GM12878 (cell line): ENCODE results near the gene ACTR1A. TPM values are rescaled to one million over a fixed set of nuclear protein-coding genes. Genes with fewer than 3 reads are reported as not detected.

Experiments used
- ATAC-seq: fragments of 200-7000 bp; cut with Tn5 transposase; 3 replicates; pipeline ENCODE4 v1.9.1; 2020; ENCODE audit warnings: mild to moderate bottlenecking, moderate library complexity
- BruUV-seq: library from RNA; stranded (reverse); fragments of 400-500 nt; replicated peaks from 2 replicates; lab custom pipeline; 2021; lab: Mats Ljungman, UMichigan
- CTCF ChIA-PET: fragments of 300-600 bp; sonication (Branson Sonifier 250); formaldehyde crosslinking; extraction: SDS; loops from one replicate; lab custom pipeline; 2021; ENCODE audit warnings: inconsistent platforms; lab: Yijun Ruan, JAX
- POLR2A ChIA-PET: fragments of 350-600 bp; formaldehyde crosslinking; extraction: SDS; loops from one replicate; lab custom pipeline; 2021; ENCODE audit warnings: inconsistent platforms; lab: Charles Lee
- RAD21 ChIA-PET: fragments of 300-600 bp; sonication (Branson Sonifier 250); formaldehyde crosslinking; loops from one replicate; lab custom pipeline; 2023; ENCODE audit warnings: antibody characterized with exemption; ENCODE audit not compliant: unreplicated experiment; lab: Charles Lee
- SMC1A ChIA-PET: fragments of 300-600 bp; sonication (Branson Sonifier 250); formaldehyde crosslinking; loops from one replicate; lab custom pipeline; 2023; ENCODE audit not compliant: unreplicated experiment, uncharacterized antibody; lab: Charles Lee
- DNase-seq: peaks from one replicate; pipeline ENCODE4 v3.0.0-alpha.2; 2011; ENCODE audit warnings: low read depth, low spot score
- FAIRE-seq: peaks from 3 replicates; lab custom pipeline; 2011; peaks lifted over from hg19 to GRCh38; lab: Jason Lieb, UNC
- H2AFZ ChIP-seq: 2 replicates; pipeline ENCODE4 v1.6.0; 2011; ENCODE audit warnings: low read depth, low read length, control low read depth; ENCODE audit not compliant: control insufficient read depth
- H3K27ac ChIP-seq: 2 replicates; pipeline ENCODE4 v1.5.1; 2011; ENCODE audit warnings: control low read depth; ENCODE audit not compliant: control insufficient read depth, insufficient read depth
- H3K27me3 ChIP-seq, 2 experiments: replicated peaks in 1 of 2; 2 replicates each; pipeline versions ENCODE4 v1.6.0 to v1.6.1; 2011; ENCODE audit warnings: low read length in 1 of 2; ENCODE audit not compliant: control insufficient read depth in 2 of 2, insufficient read depth in 2 of 2
- H3K36me3 ChIP-seq, 2 experiments: 2 replicates each; pipeline ENCODE4 v1.5.1; 2011; ENCODE audit warnings: low read length in 1 of 2; ENCODE audit not compliant: control insufficient read depth in 2 of 2, insufficient read depth in 2 of 2
- H3K4me1 ChIP-seq: 2 replicates; pipeline ENCODE4 v1.6.1; 2011; ENCODE audit warnings: mild to moderate bottlenecking, low read length, moderate library complexity, mixed read lengths; ENCODE audit not compliant: control insufficient read depth, insufficient read depth
- H3K4me2 ChIP-seq: 2 replicates; pipeline ENCODE4 v1.6.0; 2011; ENCODE audit warnings: control low read depth; ENCODE audit not compliant: control insufficient read depth, insufficient read depth
- H3K4me3 ChIP-seq: fragments of 200-600 bp; sonication (generic); 2 replicates; pipeline ENCODE4 v1.5.1; 2016
- H3K79me2 ChIP-seq: 2 replicates; pipeline ENCODE4 v1.6.0; 2011; ENCODE audit warnings: low read length; ENCODE audit not compliant: control insufficient read depth, insufficient read depth
- H3K9ac ChIP-seq: 2 replicates; pipeline ENCODE4 v1.8.0; 2011; ENCODE audit warnings: low read length, control low read depth, mixed read lengths; ENCODE audit not compliant: control insufficient read depth, insufficient read depth
- H3K9me3 ChIP-seq: replicated peaks from 3 replicates; pipeline ENCODE4 v1.5.1; 2011; ENCODE audit warnings: mild to moderate bottlenecking, low read length; ENCODE audit not compliant: control insufficient read depth, insufficient read depth
- H4K20me1 ChIP-seq: 2 replicates; pipeline ENCODE4 v1.6.0; 2011; ENCODE audit not compliant: control insufficient read depth, insufficient read depth
- BRCA1 ChIP-seq: IDR thresholded peaks from 2 replicates; pipeline ENCODE4 v1.6.1; 2011; ENCODE audit warnings: low read depth, low read length, improper control_type of control experiment
- EZH2 ChIP-seq: IDR thresholded peaks from 2 replicates; pipeline ENCODE4 v1.6.1; 2012; ENCODE audit warnings: low read depth, mild to moderate bottlenecking, control low read depth, inconsistent platforms, low read length, borderline replicate concordance; ENCODE audit not compliant: control insufficient read depth
- FOXM1 ChIP-seq: IDR thresholded peaks from 2 replicates; pipeline ENCODE4 v1.6.1; 2012; ENCODE audit warnings: low read depth, mild to moderate bottlenecking, inconsistent platforms, low read length, moderate library complexity
- GABPA ChIP-seq: IDR thresholded peaks from 2 replicates; pipeline ENCODE4 v1.6.1; 2014; ENCODE audit warnings: antibody characterized with exemption, low read depth, mild to moderate bottlenecking, inconsistent platforms
- IKZF1 ChIP-seq: fragments of 450-650 bp; conservative IDR thresholded peaks from 2 replicates; pipeline ENCODE4 v1.6.1; 2017; ENCODE audit warnings: antibody characterized with exemption, mild to moderate bottlenecking
- MAX ChIP-seq: IDR thresholded peaks from 2 replicates; pipeline ENCODE4 v1.6.1; 2012; ENCODE audit warnings: low read depth, low read length, improper control_type of control experiment
- MTA2 ChIP-seq: fragments of 450-650 bp; IDR thresholded peaks from 2 replicates; pipeline ENCODE4 v1.6.1; 2016; ENCODE audit warnings: low read depth, mild to moderate bottlenecking, moderate library complexity
- NFXL1 ChIP-seq: fragments of 450-650 bp; IDR thresholded peaks from 2 replicates; pipeline ENCODE4 v1.6.1; 2017; ENCODE audit warnings: antibody characterized with exemption, mild to moderate bottlenecking, borderline replicate concordance
- RBBP5 ChIP-seq: fragments of 200-600 bp; sonication (generic); conservative IDR thresholded peaks from 2 replicates; pipeline ENCODE4 v1.6.1; 2016
- RCOR1 ChIP-seq: conservative IDR thresholded peaks from 2 replicates; pipeline ENCODE4 v1.6.1; 2012; ENCODE audit warnings: low read depth, low read length, improper control_type of control experiment
- SMAD5 ChIP-seq: IDR thresholded peaks from 2 replicates; pipeline ENCODE4 v1.6.1; 2016; ENCODE audit warnings: antibody characterized with exemption, low read depth
- TBL1XR1 ChIP-seq: IDR thresholded peaks from 2 replicates; pipeline ENCODE4 v1.6.1; 2012; ENCODE audit warnings: low read depth, low read length, improper control_type of control experiment
- TCF3 ChIP-seq: IDR thresholded peaks from 2 replicates; pipeline ENCODE4 v1.6.1; 2012; ENCODE audit warnings: low read depth, mild to moderate bottlenecking, low read length, borderline replicate concordance; ENCODE audit not compliant: insufficient read depth
- ZNF24 ChIP-seq: fragments of 450-650 bp; IDR thresholded peaks from 2 replicates; pipeline ENCODE4 v1.6.1; 2017; ENCODE audit warnings: antibody characterized with exemption, mild to moderate bottlenecking
- ZSCAN29 ChIP-seq: fragments of 450-650 bp; IDR thresholded peaks from 2 replicates; pipeline ENCODE4 v1.6.1; 2017; ENCODE audit warnings: mild to moderate bottlenecking, moderate library complexity
- ZZZ3 ChIP-seq: IDR thresholded peaks from 2 replicates; pipeline ENCODE4 v1.6.1; 2011; ENCODE audit warnings: low read depth; ENCODE audit not compliant: control insufficient read depth, insufficient read length
- WGBS: methylation state at CpG from one replicate; pipeline ENCODE4 v1.1.6; 2016; ENCODE audit warnings: low lambda C conversion rate; ENCODE audit not compliant: insufficient replicate concordance, insufficient coverage; ENCODE audit errors: missing lambda C conversion rate; 5-methylcytosine and 5-hydroxymethylcytosine counted together
- in situ Hi-C: fragments of 300-500 bp; cut with MboI; formaldehyde crosslinking; loops from 9 replicates; pipeline ENCODE4 v1.14.3; 2018; ENCODE audit warnings: mixed read lengths
- intact Hi-C: fragments of 100-400 bp; cut with micrococcal nuclease; formaldehyde crosslinking; loops from one replicate; pipeline ENCODE4 v1.14.2; 2022; ENCODE audit not compliant: unreplicated experiment
- polyA plus RNA-seq, 11 experiments: library from polyadenylated mRNA; depleted of rRNA in 4 of 11; unstranded in 6 of 11; stranded (reverse) in 5 of 11; fragments of >200 nt; fragmentation: Nextera tagmentation in 4 of 11; fragmentation: Illumina TruSeq in 1 of 11; extraction: Ambion mirVana in 4 of 11; extraction: Trizol in 1 of 11; gene quantifications; 1 replicate in 1 of 11; 2 replicates in 10 of 11; pipeline versions ENCODE4 v1.2.1 to v1.2.3, GENCODE V29; 2011 to 2016; ENCODE audit warnings: inconsistent platforms in 2 of 11, missing spikeins in 2 of 11, low read depth in 1 of 11
- total RNA-seq, 4 experiments: library from RNA; depleted of rRNA in 3 of 4; stranded (reverse); fragments of >200 nt in 3 of 4; fragmentation: Illumina TruSeq in 1 of 4; extraction: Trizol in 1 of 4; gene quantifications; 2 replicates each; pipeline versions ENCODE4 v1.2.1 to v1.2.3, GENCODE V29; 2013 to 2021
- TF ChIP-seq, protein P1 (sequence below): fragments of 150-350 bp; IDR thresholded peaks from 2 replicates; pipeline ENCODE4 v1.6.1; 2016; ENCODE audit warnings: low read depth, low read length

ACTR1A gene
- total and polyA plus RNA-seq, 10 of the 15 experiments (the other 5 are each of a cell fraction or from before 2014, with no cell fraction given), result 43.0 to 110 (median 78.9) TPM

DNA sequence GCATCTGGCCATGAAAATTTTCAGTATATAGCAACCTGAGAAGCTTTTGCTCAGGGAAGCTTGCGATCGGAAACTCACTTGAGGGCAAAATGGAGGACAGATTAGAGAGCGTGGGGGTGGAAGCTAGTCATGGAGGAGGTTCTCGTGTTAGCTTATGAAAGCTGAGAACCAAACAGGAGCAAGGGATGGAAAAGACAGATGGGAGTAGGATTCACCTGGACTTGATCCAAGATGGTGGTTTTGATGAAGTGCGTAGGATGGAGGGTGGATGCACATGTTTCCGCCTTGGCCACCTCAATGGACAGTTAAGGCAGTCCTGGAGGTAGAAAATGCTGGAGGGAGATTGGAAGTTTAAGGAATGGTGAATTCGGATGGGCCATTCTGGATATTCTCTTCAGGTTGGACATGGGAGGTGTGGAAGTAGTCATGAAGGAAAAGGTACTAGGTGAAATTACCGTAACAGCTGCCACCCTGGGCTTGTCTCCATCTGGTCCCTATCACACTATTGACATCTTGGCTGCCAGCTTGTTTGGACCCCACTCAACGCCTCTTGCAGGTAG lies 44.8 kb downstream of the ACTR1A start:
- Histone ChIP-seq H2AFZ (no peak overlapping the region), H3K79me2 (peaks cover 1% of the 10 kb centered on the region; the same call in 1 of the 2 replicates), H3K9ac (no peak overlapping the region), H3K4me3 (no peak overlapping the region), H4K20me1 (no peaks in the 10 kb centered on the region), H3K36me3 (no peaks in the 10 kb centered on the region; a peak in 1 of 4 replicates), H3K9me3 (no peaks in the 10 kb centered on the region), H3K27ac (no peak overlapping the region), H3K4me1 (peaks cover 20% of the 10 kb centered on the region), H3K4me2 (no peak overlapping the region), H3K27me3 (no peaks in the 10 kb centered on the region)
- CTCF ChIA-PET, result no interaction called here
- SMC1A ChIA-PET, result interaction anchor here (1.2 kb wide), 1 partner anchor 17 kb away, joined by 3 read pairs; no protein-coding TSS in a partner anchor
- 93% methylated on average over 9 of the region's 9 CpGs for WGBS
- intact Hi-C loops, result no loop called here
- POLR2A ChIA-PET, result interaction anchor here (1.0 to 1.2 kb wide), 2 partner anchors 26 to 59 kb away, joined by 3 to 4 read pairs; no protein-coding TSS in a partner anchor
- in situ Hi-C loops, result no loop called here
- DNase-seq (no peak), FAIRE-seq (no peak), ATAC-seq (no peak)
- BruUV-seq, result no TSS peak
- RAD21 ChIA-PET, result no interaction called here
- TF ChIP-seq RCOR1 (no peak), ZSCAN29 (no peak), BRCA1 (no peak), SMAD5 (no peak), MTA2 (no peak), GABPA (no peak), IKZF1 (no peak), ZNF24 (no peak), TBL1XR1 (no peak), ZZZ3 (no peak), TCF3 (no peak), RBBP5 (no peak), MAX (no peak), FOXM1 (no peak), NFXL1 (no peak), EZH2 (no peak)
- TF ChIP-seq, protein P1, sequence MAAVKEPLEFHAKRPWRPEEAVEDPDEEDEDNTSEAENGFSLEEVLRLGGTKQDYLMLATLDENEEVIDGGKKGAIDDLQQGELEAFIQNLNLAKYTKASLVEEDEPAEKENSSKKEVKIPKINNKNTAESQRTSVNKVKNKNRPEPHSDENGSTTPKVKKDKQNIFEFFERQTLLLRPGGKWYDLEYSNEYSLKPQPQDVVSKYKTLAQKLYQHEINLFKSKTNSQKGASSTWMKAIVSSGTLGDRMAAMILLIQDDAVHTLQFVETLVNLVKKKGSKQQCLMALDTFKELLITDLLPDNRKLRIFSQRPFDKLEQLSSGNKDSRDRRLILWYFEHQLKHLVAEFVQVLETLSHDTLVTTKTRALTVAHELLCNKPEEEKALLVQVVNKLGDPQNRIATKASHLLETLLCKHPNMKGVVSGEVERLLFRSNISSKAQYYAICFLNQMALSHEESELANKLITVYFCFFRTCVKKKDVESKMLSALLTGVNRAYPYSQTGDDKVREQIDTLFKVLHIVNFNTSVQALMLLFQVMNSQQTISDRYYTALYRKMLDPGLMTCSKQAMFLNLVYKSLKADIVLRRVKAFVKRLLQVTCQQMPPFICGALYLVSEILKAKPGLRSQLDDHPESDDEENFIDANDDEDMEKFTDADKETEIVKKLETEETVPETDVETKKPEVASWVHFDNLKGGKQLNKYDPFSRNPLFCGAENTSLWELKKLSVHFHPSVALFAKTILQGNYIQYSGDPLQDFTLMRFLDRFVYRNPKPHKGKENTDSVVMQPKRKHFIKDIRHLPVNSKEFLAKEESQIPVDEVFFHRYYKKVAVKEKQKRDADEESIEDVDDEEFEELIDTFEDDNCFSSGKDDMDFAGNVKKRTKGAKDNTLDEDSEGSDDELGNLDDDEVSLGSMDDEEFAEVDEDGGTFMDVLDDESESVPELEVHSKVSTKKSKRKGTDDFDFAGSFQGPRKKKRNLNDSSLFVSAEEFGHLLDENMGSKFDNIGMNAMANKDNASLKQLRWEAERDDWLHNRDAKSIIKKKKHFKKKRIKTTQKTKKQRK, result no peak
